Erythroblast (primary cell): ENCODE measurements around the gene SLC35B4.

Experiments used
- GATA1 ChIP-seq: IDR thresholded peaks from 2 replicates; pipeline ENCODE4 v1.6.1; 2011; ENCODE audit warnings: low read depth, mild to moderate bottlenecking, control low read depth, low read length, moderate library complexity
- POLR2A ChIP-seq: IDR thresholded peaks from 2 replicates; pipeline ENCODE4 v1.6.1; 2011; ENCODE audit warnings: mild to moderate bottlenecking, low read length

DNA sequence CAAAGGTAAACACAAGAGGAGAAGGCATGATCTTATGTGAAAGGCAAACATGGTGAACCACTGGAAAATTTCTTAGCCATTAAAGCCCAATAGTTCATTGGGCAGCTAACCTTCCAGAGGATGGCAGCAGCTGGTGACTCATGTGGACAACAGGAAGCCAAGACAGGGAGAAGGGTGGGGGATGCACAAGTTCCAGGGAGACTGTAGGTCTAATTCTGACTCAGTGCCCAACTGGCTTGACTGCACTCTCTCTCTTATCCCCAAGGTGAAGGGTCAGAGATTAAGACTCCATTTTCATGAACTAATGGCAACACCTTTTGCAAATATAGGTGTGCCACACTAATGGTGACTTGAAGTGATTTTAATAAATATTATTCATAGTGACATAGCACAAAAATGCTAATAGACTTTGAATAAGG lies 47.9 kb upstream of the SLC35B4 start:
- no peak for TF ChIP-seq POLR2A
- TF ChIP-seq GATA1: no peak
